Endothelial cell of umbilical vein (primary cell): ENCODE measurements around the gene LIN7B. TPM values are rescaled to one million over a fixed set of nuclear protein-coding genes. Genes with fewer than 3 reads are reported as not detected.

Source experiments
- BruUV-seq: library from RNA; stranded (reverse); fragments of 400-500 nt; replicated peaks from 2 replicates; lab custom pipeline; 2021; lab: Mats Ljungman, UMichigan
- CTCF ChIA-PET: fragments of 300-600, 350-600 bp; sonication (Branson Sonifier 250); formaldehyde crosslinking; loops from one replicate; lab custom pipeline; 2021; ENCODE audit warnings: antibody characterized with exemption, inconsistent platforms; lab: Charles Lee
- POLR2A ChIA-PET: fragments of 300-600, 350-600 bp; sonication (Branson Sonifier 250); formaldehyde crosslinking; loops from one replicate; lab custom pipeline; 2021; ENCODE audit warnings: antibody characterized with exemption, inconsistent platforms; lab: Charles Lee
- DNase-seq: peaks from one replicate; pipeline ENCODE4 v3.0.0-alpha.2; 2011; ENCODE audit warnings: low read depth, low spot score
- FAIRE-seq: peaks from 2 replicates; lab custom pipeline; 2011; peaks lifted over from hg19 to GRCh38; lab: Jason Lieb, UNC
- H2AFZ ChIP-seq: 2 replicates; pipeline ENCODE4 v1.6.0; 2012; ENCODE audit warnings: low read depth, low read length, control low read depth, inconsistent platforms
- H3K27ac ChIP-seq: 2 replicates; pipeline ENCODE4 v1.5.1; 2011; ENCODE audit warnings: low read depth, mild to moderate bottlenecking, control low read depth, low read length, moderate library complexity; ENCODE audit not compliant: insufficient read depth
- H3K27me3 ChIP-seq, 2 experiments: 2 replicates each; pipeline versions ENCODE4 v1.6.0 to v1.6.1; 2011; ENCODE audit warnings: low read length in 2 of 2, mixed read lengths in 1 of 2; ENCODE audit not compliant: control insufficient read depth in 2 of 2, insufficient read depth in 2 of 2
- H3K36me3 ChIP-seq, 2 experiments: 2 replicates in 1 of 2; 3 replicates in 1 of 2; pipeline ENCODE4 v1.5.1; 2011; ENCODE audit warnings: low read length in 2 of 2, mild to moderate bottlenecking in 1 of 2, moderate library complexity in 1 of 2; ENCODE audit not compliant: control insufficient read depth in 2 of 2, insufficient read depth in 2 of 2; ENCODE audit errors: extremely low read depth in 1 of 2
- H3K4me1 ChIP-seq: 3 replicates; pipeline ENCODE4 v1.5.1; 2011; ENCODE audit warnings: mild to moderate bottlenecking, low read length; ENCODE audit not compliant: control insufficient read depth, insufficient read depth; ENCODE audit errors: extremely low read depth
- H3K4me2 ChIP-seq: 2 replicates; pipeline ENCODE4 v1.6.1; 2011; ENCODE audit warnings: low read length, control low read depth, mixed read lengths; ENCODE audit not compliant: insufficient read depth
- H3K4me3 ChIP-seq, 3 experiments: fragments of 200-600 bp in 1 of 3; sonication (generic), shearing (Covaris generic) in 1 of 3; replicated peaks in 1 of 3; 2 replicates each; pipeline ENCODE4 v1.5.1; 2011 to 2016; ENCODE audit warnings: control low read depth in 3 of 3, low read length in 3 of 3, mild to moderate bottlenecking in 2 of 3, inconsistent platforms in 1 of 3, low read depth in 1 of 3, moderate library complexity in 1 of 3; ENCODE audit not compliant: insufficient read depth in 1 of 3
- H3K79me2 ChIP-seq: 2 replicates; pipeline ENCODE4 v1.6.0; 2012; ENCODE audit warnings: low read length, inconsistent platforms; ENCODE audit not compliant: control insufficient read depth, insufficient read depth
- H3K9ac ChIP-seq: replicated peaks from 2 replicates; pipeline ENCODE3; 2011; ENCODE audit warnings: low read length, control low read depth; ENCODE audit not compliant: insufficient read depth; ENCODE audit errors: extremely low read depth
- H3K9me1 ChIP-seq: replicated peaks from 3 replicates; pipeline ENCODE4 v1.6.0; 2011; ENCODE audit warnings: mild to moderate bottlenecking, low read length; ENCODE audit not compliant: control insufficient read depth, insufficient read depth; ENCODE audit errors: extremely low read depth
- H3K9me3 ChIP-seq: replicated peaks from 2 replicates; pipeline ENCODE4 v1.5.1; 2012; ENCODE audit warnings: low read length, inconsistent platforms; ENCODE audit not compliant: control insufficient read depth, insufficient read depth
- H4K20me1 ChIP-seq: replicated peaks from 2 replicates; pipeline ENCODE3; 2011; ENCODE audit warnings: mild to moderate bottlenecking, low read length; ENCODE audit not compliant: control insufficient read depth, insufficient read depth; ENCODE audit errors: extremely low read depth
- EZH2 ChIP-seq: IDR thresholded peaks from 2 replicates; pipeline ENCODE4 v1.6.1; 2012; ENCODE audit warnings: borderline replicate concordance, low read depth, mild to moderate bottlenecking, moderate library complexity, low read length, inconsistent platforms; ENCODE audit not compliant: severe bottlenecking
- FOS ChIP-seq: IDR thresholded peaks from 2 replicates; pipeline ENCODE4 v1.6.1; 2011; ENCODE audit warnings: mild to moderate bottlenecking, low read length, moderate library complexity, borderline replicate concordance; ENCODE audit not compliant: insufficient read depth
- GATA2 ChIP-seq: IDR thresholded peaks from 2 replicates; pipeline ENCODE4 v1.7.0; 2011; ENCODE audit warnings: low read depth, mild to moderate bottlenecking, moderate library complexity, mixed read lengths, low read length; ENCODE audit not compliant: insufficient read length, insufficient read depth
- JUN ChIP-seq: IDR thresholded peaks from 2 replicates; pipeline ENCODE4 v1.6.1; 2011; ENCODE audit warnings: borderline replicate concordance, low read depth; ENCODE audit not compliant: insufficient read length, insufficient read depth
- MYC ChIP-seq: IDR thresholded peaks from one replicate; pipeline ENCODE4 v1.6.1; 2011; ENCODE audit warnings: mild to moderate bottlenecking, low read depth, low read length
- POLR2A ChIP-seq: IDR thresholded peaks from 2 replicates; pipeline ENCODE4 v1.6.1; 2012; ENCODE audit warnings: low read depth, mild to moderate bottlenecking, control low read depth, low read length
- POLR2AphosphoS5 ChIP-seq: IDR thresholded peaks from 2 replicates; pipeline ENCODE4 v1.6.1; 2012; ENCODE audit warnings: low read depth, mild to moderate bottlenecking, control low read depth, low read length, moderate library complexity; ENCODE audit not compliant: insufficient read depth
- dilution Hi-C: fragments of 300-500 bp; cut with MboI; formaldehyde crosslinking; loops from one replicate; pipeline ENCODE4 v1.15.0; 2019; ENCODE audit warnings: low sequenced_read_pairs; ENCODE audit not compliant: extremely low pct_ligation_motif_present
- intact Hi-C: fragments of 100-400 bp; cut with micrococcal nuclease; formaldehyde crosslinking; loops from one replicate; pipeline ENCODE4 v1.10.0; 2022
- polyA plus RNA-seq, 4 experiments: library from polyadenylated mRNA; depleted of rRNA in 3 of 4; stranded (reverse) in 3 of 4; unstranded in 1 of 4; fragments of >200 nt; gene quantifications; 2 replicates each; pipeline versions ENCODE4 v1.2.1 to v1.2.3, GENCODE V29; 2011 to 2012; ENCODE audit warnings: missing spikeins in 1 of 4
- total RNA-seq: library from RNA; stranded (reverse); gene quantifications from 2 replicates; pipeline ENCODE4 v1.2.3, GENCODE V29; 2021
- TF ChIP-seq, protein P1 (sequence below): IDR thresholded peaks from 2 replicates; pipeline ENCODE4 v1.6.1; 2011; ENCODE audit not compliant: insufficient read depth, insufficient read length
- TF ChIP-seq, protein P2 (sequence below), 2 donors: IDR thresholded peaks; 1 replicate in 1 of 2; 2 replicates in 1 of 2; pipeline ENCODE4 v1.5.1; 2011; ENCODE audit warnings: low read length in 2 of 2, mild to moderate bottlenecking in 2 of 2, moderate library complexity in 2 of 2, control low read depth in 1 of 2, inconsistent platforms in 1 of 2, low read depth in 1 of 2; ENCODE audit not compliant: insufficient read depth in 1 of 2; ENCODE audit errors: extremely low read depth in 1 of 2

LIN7B gene
- total and polyA plus RNA-seq, 2 donors (not counting 3 experiments of a cell fraction or from before 2014, with no cell fraction given): 2.2 to 4.2 TPM

GRCh38 chr19:49067554-49067953 lies 46.6 kb upstream of the LIN7B start:
- Histone ChIP-seq H3K79me2 (no peaks in the 10 kb centered on the region), H3K9ac (no peak overlapping the region), H3K4me1 (no peaks in the 10 kb centered on the region), H3K9me1 (no peaks in the 10 kb centered on the region), H3K9me3 (no peaks in the 10 kb centered on the region), H2AFZ (no peak overlapping the region), H3K4me2 (no peak overlapping the region), H4K20me1 (no peaks in the 10 kb centered on the region), H3K27ac (no peak overlapping the region), H3K27me3 (peaks cover 42 to 47% of the 10 kb centered on the region in 2 experiments), H3K36me3 (no peaks in the 10 kb centered on the region), H3K4me3 (no peak overlapping the region)
- DNase-seq: no peak
- intact Hi-C loops: loop anchor here (1.0 kb wide), 1 partner anchor 10 kb away; the partner anchor contains the start of gene CGB7
- POLR2A ChIA-PET: no interaction called here
- CTCF ChIA-PET: interaction anchor here (0.7 to 1.4 kb wide), 3 partner anchors 8 to 30 kb away, joined by 3 to 7 read pairs (median 4); partner anchors contain the start of gene CGB7
- FAIRE-seq: no peak
- dilution Hi-C loops: no loop called here
- no TSS peak for BruUV-seq
- TF ChIP-seq MYC (no peak), JUN (no peak), POLR2AphosphoS5 (no peak), FOS (no peak)

DNA sequence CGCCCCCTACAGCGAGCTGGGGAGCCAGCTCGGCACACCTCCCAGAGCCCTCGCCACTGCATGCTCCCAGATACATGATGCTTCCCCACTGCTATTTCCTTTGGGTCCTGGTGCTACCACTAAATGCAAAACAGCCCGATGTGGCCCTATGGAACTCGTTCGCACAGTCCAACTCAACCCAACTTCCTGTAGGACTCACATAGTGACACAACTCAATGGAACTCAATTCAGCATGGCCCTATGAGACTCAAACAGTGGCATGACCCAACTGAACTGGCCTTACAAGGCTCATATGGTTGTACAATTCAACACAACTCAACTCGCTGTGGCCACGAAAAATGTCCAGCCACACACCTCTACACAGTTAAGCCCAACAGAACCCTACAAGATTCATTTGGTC lies 45.1 kb upstream of the LIN7B start:
- no peak overlapping the region for H3K9ac ChIP-seq
- FAIRE-seq: no peak
- dilution Hi-C loops: no loop called here
- H3K4me2 ChIP-seq: no peak overlapping the region
- no peak overlapping the region for H3K4me3 ChIP-seq
- CTCF ChIA-PET: interaction anchor here (0.8 to 2.0 kb wide), 4 partner anchors 13 to 130 kb away, joined by 3 to 5 read pairs (median 4); no protein-coding TSS in a partner anchor
- H3K9me1 ChIP-seq: no peaks in the 10 kb centered on the region
- TF ChIP-seq GATA2 (no peak), POLR2AphosphoS5 (no peak), EZH2 (no peak), POLR2A (no peak), FOS (no peak), MYC (no peak), JUN (no peak)
- TF ChIP-seq, protein P1, sequence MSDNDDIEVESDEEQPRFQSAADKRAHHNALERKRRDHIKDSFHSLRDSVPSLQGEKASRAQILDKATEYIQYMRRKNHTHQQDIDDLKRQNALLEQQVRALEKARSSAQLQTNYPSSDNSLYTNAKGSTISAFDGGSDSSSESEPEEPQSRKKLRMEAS: no peak
- TF ChIP-seq, protein P2, sequence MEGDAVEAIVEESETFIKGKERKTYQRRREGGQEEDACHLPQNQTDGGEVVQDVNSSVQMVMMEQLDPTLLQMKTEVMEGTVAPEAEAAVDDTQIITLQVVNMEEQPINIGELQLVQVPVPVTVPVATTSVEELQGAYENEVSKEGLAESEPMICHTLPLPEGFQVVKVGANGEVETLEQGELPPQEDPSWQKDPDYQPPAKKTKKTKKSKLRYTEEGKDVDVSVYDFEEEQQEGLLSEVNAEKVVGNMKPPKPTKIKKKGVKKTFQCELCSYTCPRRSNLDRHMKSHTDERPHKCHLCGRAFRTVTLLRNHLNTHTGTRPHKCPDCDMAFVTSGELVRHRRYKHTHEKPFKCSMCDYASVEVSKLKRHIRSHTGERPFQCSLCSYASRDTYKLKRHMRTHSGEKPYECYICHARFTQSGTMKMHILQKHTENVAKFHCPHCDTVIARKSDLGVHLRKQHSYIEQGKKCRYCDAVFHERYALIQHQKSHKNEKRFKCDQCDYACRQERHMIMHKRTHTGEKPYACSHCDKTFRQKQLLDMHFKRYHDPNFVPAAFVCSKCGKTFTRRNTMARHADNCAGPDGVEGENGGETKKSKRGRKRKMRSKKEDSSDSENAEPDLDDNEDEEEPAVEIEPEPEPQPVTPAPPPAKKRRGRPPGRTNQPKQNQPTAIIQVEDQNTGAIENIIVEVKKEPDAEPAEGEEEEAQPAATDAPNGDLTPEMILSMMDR (IDR thresholded peaks at IDR 0.05; ENCODE audit: extremely low read depth in 1 of 2, insufficient read depth in 1 of 2, low read depth in 1 of 2, low read length in 2 of 2): no peak
- DNase-seq: no peak
- H3K79me2 ChIP-seq: no peaks in the 10 kb centered on the region
- peaks cover 49 to 56% of the 10 kb centered on the region in 2 experiments for H3K27me3 ChIP-seq
- no peak overlapping the region for H2AFZ ChIP-seq
- no peaks in the 10 kb centered on the region for H4K20me1 ChIP-seq
- POLR2A ChIA-PET: no interaction called here
- no peaks in the 10 kb centered on the region for H3K4me1 ChIP-seq
- BruUV-seq: no TSS peak
- no peaks in the 10 kb centered on the region for H3K36me3 ChIP-seq
- H3K9me3 ChIP-seq: no peaks in the 10 kb centered on the region
- no peak overlapping the region for H3K27ac ChIP-seq
- intact Hi-C loops: no loop called here
